22Rv1 (cell line): Measurements from ENCODE around the gene IL15.

Experiments used
- H3K27ac ChIP-seq: fragments of 450-650 bp; 2 replicates; pipeline ENCODE4 v1.5.1; 2017
- CTCF ChIP-seq: fragments of 450-650 bp; IDR thresholded peaks from 2 replicates; pipeline ENCODE4 v1.5.1; 2017; ENCODE audit warnings: mild to moderate bottlenecking
- ZFX ChIP-seq: fragments of 450-650 bp; IDR thresholded peaks from 2 replicates; pipeline ENCODE4 v1.6.1; 2017; ENCODE audit warnings: antibody characterized with exemption, borderline replicate concordance

Gene IL15

GRCh38 chr4:141668200-141668910 lies 32.0 kb downstream of the IL15 start:
- TF ChIP-seq ZFX: no peak
- TF ChIP-seq CTCF: no peak
- H3K27ac ChIP-seq: no peak overlapping the region

GRCh38 chr4:141669501-141669900 lies 33.1 kb downstream of the IL15 start:
- TF ChIP-seq CTCF (no peak), ZFX (no peak)
- no peak overlapping the region for H3K27ac ChIP-seq

- no peak overlapping the region for H3K27ac ChIP-seq
- TF ChIP-seq ZFX: no peak
- no peak for TF ChIP-seq CTCF
These were observed 39.0 kb downstream of the IL15 start for GRCh38 chr4:141675384-141675783.

- no peak for TF ChIP-seq ZFX
- TF ChIP-seq CTCF: no peak
- no peak overlapping the region for H3K27ac ChIP-seq
These were observed 39.8 kb downstream of the IL15 start for GRCh38 chr4:141676087-141676670.

GRCh38 chr4:141680060-141680459 lies 43.7 kb downstream of the IL15 start:
- peak overlapping the region; percentile 46 for H3K27ac ChIP-seq

GRCh38 chr4:141684785-141685184 lies 48.4 kb downstream of the IL15 start:
- TF ChIP-seq ZFX: no peak
- TF ChIP-seq CTCF: no peak
- H3K27ac ChIP-seq: no peak overlapping the region

More at GRCh38 chr4:141680060-141680459, 43.7 kb downstream of the IL15 start:
- TF ChIP-seq CTCF: no peak
- no peak for TF ChIP-seq ZFX

- no peak overlapping the region for H3K27ac ChIP-seq
- TF ChIP-seq CTCF (no peak), ZFX (no peak)
These were observed 49.9 kb downstream of the IL15 start for GRCh38 chr4:141686146-141686775.
